GM19463 (cell line): Measurements from ENCODE around the gene STX12.
"Not testable (repeated sequence)": the region's sequence is repeated elsewhere in the genome, so short reads cannot be mapped to it uniquely, and the experiment has no call there.

Experiments used
- ATAC-seq: cut with Tn5 transposase; IDR thresholded peaks from one replicate; pipeline ENCODE4 v1.9.1; 2021; ENCODE audit warnings: mild to moderate bottlenecking, moderate library complexity; ENCODE audit not compliant: unreplicated experiment

Gene STX12

DNA sequence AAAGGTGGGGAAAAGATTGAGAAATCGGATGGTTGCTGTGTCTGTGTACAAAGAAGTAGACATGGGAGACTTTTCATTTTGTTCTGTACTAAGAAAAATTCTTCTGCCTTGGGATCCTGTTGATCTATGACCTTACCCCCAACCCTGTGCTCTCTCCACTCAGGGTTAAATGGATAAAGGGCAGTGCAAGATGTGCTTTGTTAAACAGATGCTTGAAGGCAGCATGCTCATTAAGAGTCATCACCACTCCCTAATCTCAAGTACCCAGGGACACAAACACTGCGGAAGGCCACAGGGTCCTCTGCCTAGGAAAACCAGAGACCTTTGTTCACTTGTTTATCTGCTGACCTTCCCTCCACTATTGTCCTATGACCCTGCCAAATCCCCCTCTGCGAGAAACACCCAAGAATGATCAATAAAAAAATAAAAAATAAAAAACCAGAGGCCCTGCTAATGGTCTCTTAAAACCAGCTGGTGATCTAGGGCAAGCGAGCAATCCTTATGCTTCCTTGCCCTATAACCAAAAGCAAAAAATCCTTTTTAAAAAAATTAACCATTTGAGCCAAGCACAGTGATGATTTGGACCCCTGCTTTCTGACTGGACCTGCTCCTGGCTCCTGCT, 56.4 kb downstream of the STX12 start:
- not testable (repeated sequence) for ATAC-seq

DNA sequence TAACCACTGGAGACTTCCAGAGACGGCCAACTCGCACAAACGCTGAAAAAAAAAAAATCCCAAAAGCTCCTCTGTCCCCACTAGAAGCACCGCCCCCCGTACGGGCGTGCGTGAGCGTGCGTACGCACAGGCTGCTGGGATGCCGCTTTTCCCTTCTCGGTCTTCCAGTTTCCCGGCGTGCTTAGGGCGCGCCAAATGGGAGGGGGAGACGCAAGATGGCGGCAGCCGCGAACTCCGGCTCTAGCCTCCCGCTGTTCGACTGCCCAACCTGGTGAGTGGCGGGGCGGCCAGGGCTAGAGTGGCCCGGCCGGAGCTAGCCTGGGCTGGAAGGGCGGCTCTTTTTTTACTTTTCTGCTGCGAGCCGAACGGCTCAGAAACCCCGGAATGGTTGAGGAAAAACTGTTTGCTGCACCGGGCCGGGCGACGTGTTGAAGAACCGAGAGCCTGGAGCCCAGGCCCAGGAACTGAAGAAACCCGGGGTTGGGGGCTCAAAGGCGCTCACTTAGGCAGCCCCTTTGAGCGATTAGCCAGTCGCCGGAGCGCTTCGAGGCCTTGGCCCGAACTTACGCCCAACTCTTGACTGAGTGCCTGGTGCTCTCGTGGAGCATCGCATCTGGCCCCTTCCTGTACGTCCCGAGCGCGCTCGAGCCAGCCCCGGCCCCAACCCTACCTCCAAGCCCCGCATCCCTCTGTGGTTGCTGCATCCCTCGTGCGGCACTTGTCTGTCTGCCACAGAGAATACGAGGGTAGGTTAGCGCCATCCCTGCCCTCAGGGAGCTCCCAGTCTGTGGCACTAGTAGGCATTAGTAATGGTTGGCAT, 57.8 kb downstream of the STX12 start, which contains the start of gene PPP1R8:
PPP1R8 (plus strand) TSS at position 162 of the 820 bp plus-strand sequence; CDS start at position 216, 54 bp downstream.
- ATAC-seq, result peak; percentile 94

DNA sequence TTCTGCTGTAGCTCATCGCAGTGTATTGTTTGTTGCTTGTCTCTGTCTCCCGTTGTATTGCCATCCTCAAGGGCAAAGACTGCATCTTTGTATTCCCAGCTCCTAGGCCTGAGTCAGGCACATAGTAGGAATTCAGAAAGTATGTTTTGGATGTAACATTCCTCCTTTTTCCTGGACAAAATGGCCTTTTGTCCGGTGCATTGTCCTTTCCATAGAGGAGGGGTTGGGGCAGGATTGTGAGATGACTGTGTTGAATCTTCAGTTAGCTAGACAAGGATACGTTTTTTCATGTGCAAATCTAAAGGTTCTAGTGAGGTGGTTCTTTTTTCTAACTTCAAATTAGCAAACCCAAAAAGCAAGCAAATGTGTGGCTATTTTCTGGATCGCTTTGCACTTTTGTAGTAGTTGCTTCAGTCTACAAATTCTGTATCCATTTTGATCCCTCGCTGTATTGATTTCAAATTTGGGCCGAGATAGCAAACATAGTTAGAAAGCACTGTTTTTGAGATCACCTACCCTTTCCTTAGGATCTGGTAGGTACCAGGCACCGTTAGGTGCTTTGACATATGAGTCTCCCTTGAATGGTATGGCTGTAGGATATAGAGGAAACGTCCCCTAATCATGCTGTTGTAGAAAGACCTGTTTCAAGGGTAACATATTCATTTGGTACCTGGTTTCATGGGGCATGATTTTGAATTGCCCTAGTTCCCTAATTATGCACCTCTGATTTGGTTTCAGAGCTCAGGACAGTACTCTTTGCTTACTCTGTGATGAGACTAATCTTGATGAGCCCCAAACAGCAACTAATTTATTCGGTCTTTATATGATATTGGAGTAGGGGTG, 58.8 kb downstream of the STX12 start:
- ATAC-seq, result no peak

DNA sequence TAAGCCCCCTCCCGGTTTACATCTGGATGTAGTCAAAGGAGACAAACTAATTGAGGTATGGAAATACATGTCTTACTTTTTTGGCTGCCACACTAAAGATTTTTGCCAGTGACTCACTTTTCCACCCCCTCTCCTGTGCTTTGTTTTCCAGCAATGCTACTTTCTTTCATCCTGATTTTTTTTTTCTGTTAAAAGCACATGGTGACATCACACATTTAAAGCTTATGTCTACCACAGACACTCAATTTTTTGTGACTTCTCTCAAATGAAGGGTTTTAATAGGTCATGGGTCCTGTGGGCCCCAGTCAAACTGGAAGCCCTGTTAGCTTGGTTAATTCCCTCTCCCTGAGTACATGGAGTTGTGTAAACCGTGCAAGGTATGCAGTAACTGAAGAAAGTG, 59.7 kb downstream of the STX12 start:
- no peak for ATAC-seq

DNA sequence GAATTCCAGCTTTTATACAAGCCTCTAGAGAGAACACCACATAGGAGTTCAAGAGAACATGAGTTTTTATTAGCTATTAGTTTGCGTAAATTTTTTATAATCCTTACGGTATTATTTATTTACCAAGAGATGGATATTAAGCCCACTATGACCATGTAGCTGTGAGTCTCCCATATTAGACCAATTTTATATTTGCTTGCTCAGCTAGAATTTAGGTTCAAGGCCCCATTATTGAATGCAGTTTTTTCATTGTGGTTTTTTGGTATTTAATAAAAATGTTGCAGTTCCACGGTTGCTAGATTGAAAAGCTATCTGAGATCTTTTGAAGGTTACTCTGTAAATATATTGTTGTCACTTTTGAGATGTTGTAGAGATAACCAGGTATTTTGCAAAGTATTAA, 60.5 kb downstream of the STX12 start:
- no peak for ATAC-seq

DNA sequence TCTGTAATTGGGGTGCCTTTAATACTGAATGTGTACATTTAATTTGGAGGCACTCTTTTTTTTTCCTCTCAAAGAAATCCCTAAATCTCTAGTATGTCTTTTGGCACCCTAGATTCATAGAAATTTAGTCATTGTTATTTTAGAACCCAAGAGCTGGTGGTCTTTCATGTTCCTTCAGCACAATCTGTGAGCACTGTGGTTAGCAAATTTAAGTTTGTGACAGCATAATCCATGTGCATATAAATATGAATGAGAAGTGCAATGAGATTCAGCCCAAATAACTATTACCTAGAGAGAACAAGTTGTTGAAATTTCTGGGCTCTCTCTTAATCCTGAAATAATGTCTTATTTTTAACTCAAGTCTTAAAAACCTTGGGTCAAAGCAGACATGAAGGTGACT, 62.0 kb downstream of the STX12 start:
- no peak for ATAC-seq

DNA sequence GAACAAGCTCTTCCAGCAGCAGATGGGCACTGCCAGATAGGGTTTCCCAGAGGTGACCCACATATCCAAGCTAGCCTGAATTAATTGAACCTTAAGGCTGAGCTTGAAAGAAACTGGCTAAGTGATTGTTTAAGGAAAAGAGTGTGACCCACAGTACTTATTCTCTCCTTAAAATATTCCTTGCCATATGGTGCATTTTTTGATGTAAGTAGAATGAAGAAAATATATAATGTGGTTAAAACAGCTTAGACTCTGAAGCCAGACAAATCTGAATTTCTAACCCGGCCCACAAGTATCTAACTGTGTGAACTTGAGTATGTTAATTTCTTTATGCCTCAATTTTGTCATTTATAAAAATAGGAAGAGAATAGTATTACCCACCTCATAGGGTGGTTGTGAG, 62.5 kb downstream of the STX12 start:
- no peak for ATAC-seq

DNA sequence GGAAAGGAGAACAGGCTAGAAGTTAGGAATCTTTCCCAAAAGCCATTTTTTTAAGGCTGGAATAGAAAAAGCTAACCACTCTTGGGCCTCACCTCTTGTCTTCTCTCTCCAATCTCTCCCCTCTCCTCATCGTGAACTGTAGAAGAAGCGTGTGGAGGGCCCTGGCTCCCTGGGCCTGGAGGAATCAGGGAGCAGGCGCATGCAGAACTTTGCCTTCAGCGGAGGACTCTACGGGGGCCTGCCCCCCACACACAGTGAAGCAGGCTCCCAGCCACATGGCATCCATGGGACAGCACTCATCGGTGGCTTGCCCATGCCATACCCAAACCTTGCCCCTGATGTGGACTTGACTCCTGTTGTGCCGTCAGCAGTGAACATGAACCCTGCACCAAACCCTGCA, 76.9 kb downstream of the STX12 start:
- ATAC-seq, result no peak

DNA sequence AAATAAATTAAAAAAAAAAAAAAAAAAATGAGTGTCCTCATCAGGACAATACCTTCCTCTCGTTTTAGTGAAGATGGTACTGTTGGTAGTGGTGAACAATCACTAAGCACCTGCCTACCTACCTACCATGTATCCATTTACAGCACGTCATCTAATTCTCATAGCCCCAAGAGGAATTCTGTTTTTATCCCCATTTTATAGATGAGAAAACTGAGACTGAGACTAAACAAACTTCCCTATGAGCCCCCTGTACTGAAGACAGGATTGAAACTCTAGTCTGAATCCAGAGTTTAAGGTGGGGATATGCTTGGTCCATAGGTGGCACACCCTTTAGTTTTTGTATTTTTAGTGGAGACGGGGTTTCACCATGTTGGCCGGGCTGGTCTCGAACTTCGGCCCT, 82.1 kb downstream of the STX12 start:
- no peak for ATAC-seq

DNA sequence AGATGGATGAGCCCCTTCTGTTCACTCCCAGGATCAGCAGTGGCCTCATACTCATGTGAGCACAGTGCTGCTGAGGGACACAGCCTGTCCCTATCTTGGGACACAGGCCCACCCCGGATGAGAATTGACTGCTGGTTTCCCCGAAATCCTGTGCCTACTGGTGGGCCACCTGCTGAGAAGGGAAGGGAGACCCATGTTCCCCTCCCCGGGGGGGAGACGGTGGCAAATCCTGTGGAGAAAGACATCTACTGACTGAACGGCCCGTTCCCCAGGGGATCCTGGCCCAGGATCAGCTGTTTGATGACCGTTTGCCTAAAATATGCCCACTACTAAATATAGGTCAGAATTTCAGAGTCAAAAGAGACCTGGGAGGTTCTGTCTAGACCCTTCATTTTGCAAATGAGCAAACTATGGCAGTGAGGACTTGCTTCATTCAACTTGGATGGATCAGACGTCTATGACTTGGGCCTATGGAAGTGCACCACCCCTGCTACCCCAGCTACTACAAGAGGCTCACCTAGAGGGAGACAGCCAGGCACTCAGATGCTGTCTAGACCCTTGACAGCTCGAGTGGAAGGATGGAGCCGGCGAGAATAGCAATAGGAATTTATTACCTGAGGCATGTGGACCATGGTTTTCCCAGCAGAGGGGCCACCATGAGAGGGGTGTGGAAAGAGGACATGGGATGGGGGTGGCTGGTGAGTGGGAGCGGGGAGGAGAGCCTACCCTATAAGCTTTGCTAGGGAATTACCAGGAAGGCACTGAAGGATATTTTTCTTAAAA, 83.7 kb downstream of the STX12 start:
- ATAC-seq, result no peak

DNA sequence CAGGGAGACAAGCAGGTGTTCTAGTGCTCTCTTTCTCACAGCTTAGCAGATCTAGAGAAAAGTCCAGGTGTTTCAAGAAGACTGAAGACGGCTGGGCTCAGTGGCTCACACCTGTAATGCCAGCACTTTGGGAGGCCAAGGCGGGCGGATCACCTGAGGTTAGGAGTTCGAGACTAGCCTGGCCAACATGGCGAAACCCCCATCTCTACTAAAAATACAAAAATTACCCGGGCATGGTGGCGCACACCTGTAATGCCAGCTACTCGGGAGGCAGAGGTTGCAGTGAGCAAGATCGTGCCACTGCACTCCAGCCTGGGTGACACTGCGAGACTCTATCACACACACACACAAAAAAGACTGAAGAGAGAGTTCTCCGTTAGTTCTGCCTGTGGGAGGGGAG, 84.5 kb downstream of the STX12 start:
- ATAC-seq, result not testable (repeated sequence)

DNA sequence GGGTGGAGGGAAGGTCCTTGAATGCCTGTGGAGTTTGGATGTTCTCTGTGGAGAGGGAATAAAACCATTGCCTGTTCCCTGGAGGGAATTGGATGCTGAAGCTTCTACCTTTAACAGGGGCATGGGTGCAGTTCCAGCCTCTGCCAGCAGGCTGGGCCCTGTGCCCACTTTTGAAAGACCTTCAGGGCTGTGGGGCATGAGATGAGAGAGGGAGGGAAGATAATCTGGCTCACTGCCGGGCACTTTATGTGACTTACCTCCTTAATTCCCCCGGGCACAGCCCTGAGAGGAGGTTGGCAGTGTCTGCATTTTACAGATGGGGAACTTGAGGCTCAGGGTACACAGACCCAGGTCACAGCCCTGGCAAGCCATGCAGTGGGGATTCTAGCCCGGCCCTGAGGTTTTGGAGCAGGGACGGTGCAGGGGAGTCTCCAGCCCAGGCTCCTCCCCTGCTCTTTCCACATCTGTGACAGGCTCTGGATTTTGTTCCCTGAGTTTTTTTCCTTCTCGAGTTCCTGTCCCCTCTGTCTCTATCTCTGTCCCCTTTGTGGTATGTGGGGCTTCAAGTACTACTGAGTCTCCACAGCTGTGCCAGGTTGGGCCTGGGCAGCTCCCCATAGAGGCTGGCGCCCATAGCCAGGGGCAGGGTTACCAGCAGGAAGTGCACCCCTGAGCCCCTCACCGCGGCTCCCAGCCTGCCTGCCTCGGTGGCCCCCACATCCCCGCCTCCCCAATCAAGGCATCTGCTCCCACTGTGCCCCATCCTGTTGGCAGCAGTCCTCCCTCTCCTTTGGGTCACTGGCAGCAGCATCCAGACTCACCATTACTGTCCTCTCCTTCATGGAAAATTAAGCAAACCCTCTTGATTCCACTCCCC, 85.3 kb downstream of the STX12 start:
- peak; percentile 69 for ATAC-seq

DNA sequence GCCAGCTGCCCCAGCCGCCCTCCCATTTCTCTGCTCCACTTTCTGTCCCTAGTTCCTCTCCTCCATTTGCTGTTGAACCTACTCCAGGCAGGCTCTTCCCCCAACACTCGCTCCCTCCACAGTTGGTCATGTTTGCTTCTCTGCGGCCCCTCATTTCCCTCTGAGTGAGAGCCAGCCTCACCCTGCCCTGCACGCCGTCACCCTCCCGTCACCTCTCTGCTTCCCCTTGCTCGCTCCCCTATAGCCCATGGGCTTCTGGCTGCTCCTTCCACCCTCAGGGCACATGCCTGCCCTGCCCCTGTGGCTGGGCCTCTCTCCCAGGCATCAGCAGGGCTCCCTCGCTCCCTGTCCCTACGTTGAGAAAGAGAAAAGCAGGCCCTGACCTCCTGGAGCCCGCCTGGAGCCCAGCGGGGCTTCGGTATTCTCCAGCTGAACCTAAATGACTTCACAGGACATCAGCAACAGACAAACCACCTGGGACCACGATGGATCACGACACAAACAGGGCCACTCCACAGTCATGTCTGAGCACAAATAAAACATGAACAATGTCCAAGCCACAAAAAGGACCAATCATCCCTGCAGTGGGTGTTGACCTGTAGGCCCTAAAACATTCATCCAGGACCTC, 86.0 kb downstream of the STX12 start:
- no peak for ATAC-seq

DNA sequence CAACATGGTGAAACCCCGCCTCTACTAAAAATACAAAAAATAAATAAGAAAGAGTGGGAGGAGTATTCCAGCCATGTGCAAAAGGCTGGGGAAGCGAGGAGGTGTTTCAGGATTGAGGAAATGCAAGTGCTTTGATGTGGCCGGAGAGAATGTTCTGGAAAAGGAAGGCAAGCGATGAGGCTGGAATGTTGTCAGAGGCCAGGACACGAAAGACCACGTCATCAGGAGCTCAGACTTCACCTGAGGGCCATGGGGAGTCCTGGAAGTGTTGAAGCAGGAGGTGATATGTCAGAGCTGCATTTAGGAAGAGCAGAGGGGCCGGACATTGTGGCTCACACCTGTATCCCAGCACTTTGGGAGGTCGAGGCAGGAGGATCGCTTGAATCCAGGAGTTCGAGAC, 88.4 kb downstream of the STX12 start:
- no peak for ATAC-seq

DNA sequence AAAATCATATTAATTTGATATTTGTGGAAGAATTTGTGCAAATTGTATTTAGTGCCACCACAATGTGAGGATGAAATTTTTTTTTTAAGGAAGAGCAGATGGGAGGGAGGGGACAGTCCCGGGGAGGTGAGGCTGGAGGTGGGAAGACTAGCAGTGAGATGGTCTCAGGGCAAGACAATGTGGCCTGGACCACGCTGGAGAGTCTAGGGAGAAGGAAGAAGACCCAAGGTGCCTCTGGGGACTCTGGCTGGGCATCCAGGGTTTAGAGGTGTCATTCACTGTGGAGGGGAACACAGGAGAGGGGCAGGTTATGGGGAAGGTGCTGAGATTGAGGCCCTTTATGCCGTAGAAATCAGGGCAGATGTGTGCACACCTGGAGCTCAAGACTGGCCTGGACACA, 89.0 kb downstream of the STX12 start:
- no peak for ATAC-seq

DNA sequence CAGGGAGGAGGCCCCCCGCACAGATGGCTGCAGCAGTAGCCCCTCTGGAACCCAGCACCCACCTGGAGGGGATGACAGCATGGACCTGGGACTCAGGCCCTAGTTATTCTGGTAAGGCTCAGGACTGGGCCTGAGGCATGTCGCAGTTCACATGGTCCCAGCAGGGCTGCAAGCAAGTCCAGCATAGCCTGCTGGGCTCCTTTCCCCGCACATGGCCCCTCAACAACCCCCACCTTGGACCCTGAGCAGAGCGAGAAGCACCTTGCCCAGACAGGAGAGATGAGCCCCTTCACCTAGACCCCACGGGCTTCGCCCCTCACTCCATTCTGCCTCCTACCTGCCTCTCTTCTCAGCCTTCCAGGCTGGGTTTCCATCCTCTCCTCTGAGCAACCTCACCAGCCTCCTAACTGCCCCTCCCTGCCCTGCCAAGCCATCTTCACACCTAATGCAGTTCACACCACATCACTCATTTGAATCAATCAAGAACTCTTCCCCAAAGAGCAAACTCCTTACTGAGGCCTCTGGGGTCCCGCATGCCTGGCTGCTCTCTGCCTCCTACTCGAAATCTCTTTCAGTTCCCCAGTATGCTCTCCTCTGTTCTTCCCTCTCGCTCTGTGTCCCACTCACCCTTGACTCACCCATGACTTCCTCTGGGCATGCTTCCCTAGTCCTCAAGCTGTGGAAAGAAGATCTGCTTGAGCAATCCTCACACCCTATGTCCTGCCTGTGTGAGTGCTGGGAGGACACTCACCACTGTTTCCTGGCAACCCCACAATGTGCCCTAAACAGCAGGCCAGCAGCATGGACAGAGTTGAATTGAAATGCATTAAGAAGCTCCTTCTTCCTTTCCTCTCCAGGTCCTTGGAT, 89.9 kb downstream of the STX12 start:
- ATAC-seq, result no peak

DNA sequence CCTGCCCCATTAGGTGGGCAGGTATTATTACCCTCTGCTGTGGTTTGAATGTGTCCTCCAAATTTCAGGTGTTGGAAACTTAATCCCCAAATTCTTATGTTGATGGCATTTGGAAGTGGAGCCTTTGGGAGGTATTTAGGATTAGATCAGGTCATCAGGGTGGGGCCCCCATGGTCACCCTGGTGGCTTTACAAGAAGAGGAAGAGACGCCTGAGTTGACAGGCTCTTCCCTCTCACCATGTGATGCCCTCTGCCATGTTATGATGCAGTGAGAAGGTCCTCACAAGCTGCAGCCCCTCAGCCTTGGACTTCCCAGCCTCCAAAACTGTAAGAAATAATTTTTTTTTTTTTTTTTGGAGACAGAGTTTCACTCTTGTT, 90.5 kb downstream of the STX12 start:
- no peak for ATAC-seq

DNA sequence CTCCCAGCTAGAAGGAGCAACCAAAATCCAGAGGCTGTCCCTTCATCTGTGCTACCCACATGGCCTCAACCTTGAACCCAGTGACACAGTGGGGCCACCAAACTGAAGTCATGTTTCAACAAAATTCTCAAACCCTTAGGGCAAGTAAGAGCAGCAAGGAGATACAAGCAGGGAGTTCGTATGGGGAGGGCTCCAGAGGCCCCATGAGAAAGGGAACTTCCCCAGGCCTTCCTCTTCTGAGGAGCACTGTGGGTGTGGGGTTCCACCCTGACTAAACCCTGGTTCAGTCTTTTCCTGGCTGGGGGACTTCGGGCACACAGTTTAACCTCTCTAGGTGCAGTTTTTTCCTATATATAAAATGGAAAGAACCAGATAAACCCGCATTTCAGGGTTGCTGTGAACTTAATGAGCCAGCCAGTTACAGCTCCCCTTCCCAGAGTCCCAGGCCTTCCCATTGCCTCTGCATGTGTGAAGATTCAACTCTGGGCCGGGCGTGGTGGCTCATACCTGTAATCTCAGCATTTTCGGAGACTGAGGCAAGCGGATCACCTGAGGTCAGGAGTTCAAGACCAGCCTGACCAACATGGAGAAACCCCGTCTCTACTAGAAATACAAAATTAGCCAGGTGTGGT, 91.4 kb downstream of the STX12 start:
- ATAC-seq, result no peak
